Nephron progenitor cell (in vitro differentiated cells): ENCODE results near the gene NUP85.
"Not testable (repeated sequence)": the region's sequence is repeated elsewhere in the genome, so short reads cannot be mapped to it uniquely, and the experiment has no call there.

Experiments
- DNase-seq: peaks from one replicate; pipeline ENCODE4 v3.0.0; 2021
- H3K27ac Mint-ChIP-seq: 2 replicates; pipeline ENCODE4 v1.8.0; 2021; ENCODE audit warnings: mild to moderate bottlenecking, moderate library complexity, mixed read lengths
- H3K27me3 Mint-ChIP-seq: 2 replicates; pipeline ENCODE4 v1.8.0; 2021; ENCODE audit warnings: mild to moderate bottlenecking, low read depth, mixed read lengths; ENCODE audit not compliant: poor library complexity
- H3K36me3 Mint-ChIP-seq: 2 replicates; pipeline ENCODE4 v1.8.0; 2021; ENCODE audit warnings: low read depth, mixed read lengths
- H3K4me1 Mint-ChIP-seq: 2 replicates; pipeline ENCODE4 v1.8.0; 2021; ENCODE audit warnings: mixed read lengths
- H3K4me3 Mint-ChIP-seq: 2 replicates; pipeline ENCODE4 v1.8.0; 2021; ENCODE audit warnings: mild to moderate bottlenecking, moderate library complexity, mixed read lengths
- H3K9me3 Mint-ChIP-seq: 2 replicates; pipeline ENCODE4 v1.8.0; 2021; ENCODE audit warnings: mild to moderate bottlenecking, moderate library complexity, mixed read lengths
- CTCF ChIP-seq: fragments of 200-600 bp; sonication (generic); IDR thresholded peaks from 2 replicates; pipeline ENCODE4 v1.5.0; 2021; ENCODE audit warnings: antibody characterized with exemption

NUP85 gene

GRCh38 chr17:75272848-75273184, 67.3 kb downstream of the NUP85 start:
- no peak for DNase-seq
- Mint-ChIP-seq H3K27me3 (peaks cover 5% of the 10 kb centered on the region), H3K4me1 (peaks cover 19% of the 10 kb centered on the region), H3K9me3 (no peaks in the 10 kb centered on the region), H3K27ac (no peak overlapping the region), H3K4me3 (peak overlapping the region; percentile 64), H3K36me3 (peaks cover 11% of the 10 kb centered on the region)
- no peak for TF ChIP-seq CTCF

- TF ChIP-seq CTCF = no peak
- no peak for DNase-seq
- Mint-ChIP-seq H3K4me1 (peaks cover 13% of the 10 kb centered on the region), H3K27me3 (peaks cover 5% of the 10 kb centered on the region), H3K9me3 (no peaks in the 10 kb centered on the region), H3K27ac (no peak overlapping the region), H3K36me3 (peaks cover 11% of the 10 kb centered on the region), H3K4me3 (peak overlapping the region; percentile 31)
Observed at GRCh38 chr17:75273977-75274708, 68.7 kb downstream of the NUP85 start.

GRCh38 chr17:75277664-75278071, 72.2 kb downstream of the NUP85 start:
- TF ChIP-seq CTCF = no peak
- no peaks in the 10 kb centered on the region for H3K9me3 Mint-ChIP-seq
- H3K27ac Mint-ChIP-seq = no peak overlapping the region
- no peaks in the 10 kb centered on the region for H3K4me1 Mint-ChIP-seq
- H3K4me3 Mint-ChIP-seq = no peak overlapping the region
- H3K27me3 Mint-ChIP-seq = peaks cover 5% of the 10 kb centered on the region
- no peak for DNase-seq
- H3K36me3 Mint-ChIP-seq = peaks cover 16% of the 10 kb centered on the region

- not testable (repeated sequence) for H3K27ac Mint-ChIP-seq, H3K27me3 Mint-ChIP-seq, H3K4me1 Mint-ChIP-seq, DNase-seq, H3K9me3 Mint-ChIP-seq, H3K4me3 Mint-ChIP-seq
- H3K36me3 Mint-ChIP-seq = peaks cover 14% of the 10 kb centered on the region
Observed at GRCh38 chr17:75280189-75280588, 74.7 kb downstream of the NUP85 start.

GRCh38 chr17:75285123-75285522, 79.6 kb downstream of the NUP85 start:
- no peak for DNase-seq
- Mint-ChIP-seq H3K27ac (no peak overlapping the region), H3K4me3 (no peak overlapping the region), H3K27me3 (peaks cover 27% of the 10 kb centered on the region), H3K36me3 (peaks cover 11% of the 10 kb centered on the region), H3K4me1 (peaks cover 41% of the 10 kb centered on the region), H3K9me3 (peaks cover 3% of the 10 kb centered on the region)
- no peak for TF ChIP-seq CTCF
